Measurements from ENCODE around the gene SEL1L.
"Not testable (repeated sequence)": the region's sequence is repeated elsewhere in the genome, so short reads cannot be mapped to it uniquely, and the experiment has no call there.

The SEL1L gene

GRCh38 chr14:81446279-81447007 is 87.2 kb downstream of the SEL1L start:
- no peak for DNase-seq

DNA sequence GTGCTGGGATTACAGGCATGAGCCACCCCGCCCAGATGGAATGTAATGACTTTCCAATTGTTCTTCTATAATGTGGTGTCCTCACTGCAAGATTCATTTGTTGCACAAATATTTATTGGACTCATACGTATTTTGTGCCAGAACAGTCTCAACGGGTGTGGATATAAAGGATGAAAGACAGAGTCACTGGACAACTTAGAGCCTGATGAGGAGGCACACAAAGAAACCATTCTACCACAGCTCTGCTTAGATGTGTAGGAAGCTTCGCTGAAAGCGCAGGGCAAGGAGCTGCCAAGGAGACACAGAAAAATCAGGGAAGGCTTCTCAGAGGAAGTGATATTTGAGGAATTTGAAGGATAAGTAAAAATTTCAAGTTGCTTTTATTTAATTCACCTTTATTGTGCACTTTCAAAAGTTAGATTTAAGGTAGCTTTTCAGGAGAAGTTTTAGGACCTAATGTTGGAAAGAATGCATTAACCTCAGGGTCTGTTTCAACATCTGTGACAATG is 92.0 kb downstream of the SEL1L start:
- DNase-seq: no peak

DNA sequence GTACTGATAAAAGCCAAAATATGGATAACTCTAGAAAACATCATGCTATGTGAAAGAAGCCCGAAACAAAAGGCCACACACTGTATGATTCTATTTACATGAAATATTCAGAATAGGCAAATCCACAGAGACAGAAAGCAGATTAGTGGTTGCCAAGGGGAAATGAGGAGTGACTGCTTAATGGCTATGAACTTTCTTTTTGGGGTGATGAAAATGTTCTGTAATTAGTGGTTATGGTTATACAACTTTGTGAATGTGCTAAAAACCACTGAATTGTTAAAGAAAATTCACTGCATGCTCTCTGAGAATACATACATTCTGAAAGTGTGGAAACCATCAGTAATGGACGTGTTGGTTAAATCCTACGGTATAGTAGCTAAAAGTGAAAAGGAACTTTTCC is 93.6 kb downstream of the SEL1L start:
- no peak for DNase-seq

GRCh38 chr14:81437244-81437643 is 96.4 kb downstream of the SEL1L start:
- DNase-seq: no peak

GRCh38 chr14:81436296-81437138 is 97.1 kb downstream of the SEL1L start:
- DNase-seq: peak; percentile 80

DNA sequence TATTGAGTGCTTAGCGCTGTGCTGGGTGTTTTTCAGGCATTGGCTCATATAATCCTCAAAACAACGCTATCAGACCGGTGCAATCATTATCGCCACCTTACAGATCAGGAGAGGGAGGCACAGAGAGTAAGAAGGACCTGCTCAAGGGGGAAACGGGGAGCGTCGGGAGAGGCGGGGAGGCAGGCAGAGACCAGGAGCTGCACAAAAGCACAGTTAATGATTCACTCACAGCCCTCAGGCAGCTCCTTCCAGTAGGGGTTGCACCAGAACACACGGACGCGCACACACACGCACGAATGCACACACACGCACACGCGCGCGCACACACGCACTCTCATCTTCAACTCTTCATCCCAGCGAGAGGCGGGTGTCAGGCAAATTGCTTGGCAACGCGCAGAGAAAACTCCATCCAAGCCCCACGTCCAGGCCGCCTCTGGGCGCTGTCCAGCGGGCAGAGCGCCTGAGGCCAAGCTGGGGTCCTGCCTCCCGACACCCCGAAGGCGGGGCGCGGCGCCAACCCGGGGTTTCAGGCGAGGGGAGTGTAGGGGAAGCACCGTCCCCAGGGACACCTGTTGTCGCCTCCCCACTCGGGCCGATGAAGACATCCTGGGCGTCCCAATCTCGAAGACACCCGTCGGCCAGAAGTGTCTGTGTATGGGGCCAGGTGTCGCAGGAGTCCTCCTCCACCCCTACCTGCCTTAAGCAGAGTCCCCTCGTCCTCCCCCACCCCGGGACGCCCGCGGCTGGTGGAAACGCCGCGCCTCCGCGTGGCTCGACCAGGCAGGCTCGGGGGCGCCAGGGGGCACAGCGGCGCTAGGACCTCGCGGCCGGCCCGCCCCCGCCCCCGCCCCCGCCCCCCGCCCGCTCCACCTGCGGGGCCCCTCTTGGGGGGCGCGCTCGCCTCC is 98.0 kb downstream of the SEL1L start:
- peak; percentile 17 for DNase-seq

- DNase-seq: no peak
Observed at GRCh38 chr14:81435048-81435390, 98.6 kb downstream of the SEL1L start.

GRCh38 chr14:81434230-81434629 is 99.4 kb downstream of the SEL1L start:
- no peak for DNase-seq

- DNase-seq: no peak
Observed at GRCh38 chr14:81433378-81433777, 100.3 kb downstream of the SEL1L start.

DNA sequence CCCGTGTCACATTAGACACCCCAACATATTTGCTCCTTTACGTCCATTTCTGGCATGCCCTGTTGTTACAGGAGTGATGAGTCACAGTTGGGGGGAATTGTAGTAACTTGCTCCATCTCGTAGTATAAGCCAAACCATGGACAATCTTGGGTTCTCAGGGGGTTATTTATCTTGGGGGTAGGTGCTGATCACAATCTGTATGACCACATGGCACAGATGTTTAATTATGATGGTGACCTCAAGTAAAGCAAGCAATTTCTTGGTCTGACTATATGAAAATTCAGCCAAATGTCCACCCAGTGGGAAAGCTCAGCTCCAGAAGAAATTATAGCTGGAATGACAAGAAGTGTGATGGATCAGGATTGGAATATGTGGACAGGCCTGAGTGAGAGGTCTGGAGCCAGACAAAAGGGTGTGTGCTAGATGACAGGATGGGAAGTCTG is 101.4 kb downstream of the SEL1L start:
- no peak for DNase-seq

GRCh38 chr14:81430235-81430634 is 103.4 kb downstream of the SEL1L start:
- no peak for DNase-seq

DNA sequence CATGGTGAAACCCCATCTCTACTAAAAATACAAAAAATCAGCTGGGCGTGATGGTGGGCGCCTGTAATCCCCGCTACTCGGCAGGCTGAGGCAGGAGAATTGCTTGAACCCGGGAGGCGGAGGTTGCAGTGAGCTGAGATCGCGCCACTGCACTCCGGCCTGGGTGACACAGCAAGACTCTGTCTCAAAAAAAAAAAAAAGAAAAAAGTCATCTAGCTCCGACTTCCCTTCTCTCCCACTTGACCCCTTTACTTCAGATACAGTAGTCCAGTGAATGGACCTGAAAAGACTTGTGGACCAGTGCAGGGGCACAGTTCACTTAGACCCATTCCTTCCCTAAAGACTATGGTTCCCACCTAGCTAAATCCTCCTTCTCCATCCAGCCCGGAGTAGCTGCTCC is 103.9 kb downstream of the SEL1L start:
- DNase-seq: not testable (repeated sequence)

DNA sequence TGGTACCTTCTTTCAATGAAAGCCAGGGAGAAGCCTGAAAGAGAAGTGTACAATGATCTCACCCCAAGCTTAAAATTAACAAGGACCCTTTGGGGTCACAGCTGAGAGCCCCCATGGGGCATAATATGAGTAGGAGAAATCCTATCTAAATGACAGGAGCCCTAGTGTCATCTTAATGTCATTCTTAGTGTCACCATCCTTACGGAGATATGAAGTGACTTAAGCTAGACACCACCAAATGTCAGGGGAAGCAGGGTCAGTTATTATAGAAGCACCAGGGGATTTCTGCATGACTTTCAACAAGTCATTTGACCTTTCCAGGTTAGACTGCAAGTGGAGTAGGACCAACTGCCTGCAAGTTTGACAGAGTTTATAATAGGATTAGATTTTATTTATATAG is 104.6 kb downstream of the SEL1L start:
- no peak for DNase-seq

DNA sequence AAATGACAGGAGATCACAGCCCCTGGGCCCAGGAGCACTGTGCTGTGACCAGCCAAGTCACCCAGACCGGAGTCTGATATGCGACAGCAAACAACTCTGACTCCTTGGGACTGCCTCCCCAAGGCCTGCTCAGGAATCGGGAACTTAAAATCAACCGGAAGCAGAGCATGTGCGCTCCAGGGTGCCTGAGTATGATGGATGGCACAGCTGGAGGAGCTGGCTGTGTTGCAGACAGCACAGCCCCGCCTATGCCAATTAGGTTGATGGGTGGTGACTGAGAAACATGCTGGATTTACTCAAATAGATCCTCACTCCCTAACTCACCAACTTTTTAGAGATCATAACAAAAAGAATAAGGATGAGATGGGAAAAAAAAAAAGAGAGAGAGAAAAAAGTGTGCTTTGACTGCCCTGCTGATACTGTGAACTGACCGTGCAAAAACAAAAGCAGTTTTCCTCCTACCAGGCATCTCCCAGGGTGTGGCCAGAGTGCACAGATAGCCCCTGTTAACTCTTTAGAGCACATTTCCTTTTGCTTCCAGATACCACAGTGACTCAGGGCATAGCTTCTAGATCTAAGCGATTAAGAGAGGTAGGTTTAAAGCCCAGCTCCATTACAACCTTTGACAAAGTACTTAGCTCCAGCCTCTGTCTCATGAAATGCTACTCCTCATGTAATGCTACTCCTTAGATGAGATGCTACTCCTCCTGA is 106.2 kb downstream of the SEL1L start:
- DNase-seq: peak; percentile 40

- peak; percentile 43 for DNase-seq
Observed at GRCh38 chr14:81423504-81423903, 110.1 kb downstream of the SEL1L start.

Measured in suppressor macrophage treated with lipopolysaccharide for 4 hours (primary cell).